GM04504 (cell line): ENCODE measurements around the gene IL31RA.
"Not testable (repeated sequence)": the region's sequence is repeated elsewhere in the genome, so short reads cannot be mapped to it uniquely, and the experiment has no call there.

Source experiments
- DNase-seq: peaks from one replicate; pipeline ENCODE4 v3.0.0-alpha.2; 2012; ENCODE audit warnings: low read depth

Gene IL31RA

DNA sequence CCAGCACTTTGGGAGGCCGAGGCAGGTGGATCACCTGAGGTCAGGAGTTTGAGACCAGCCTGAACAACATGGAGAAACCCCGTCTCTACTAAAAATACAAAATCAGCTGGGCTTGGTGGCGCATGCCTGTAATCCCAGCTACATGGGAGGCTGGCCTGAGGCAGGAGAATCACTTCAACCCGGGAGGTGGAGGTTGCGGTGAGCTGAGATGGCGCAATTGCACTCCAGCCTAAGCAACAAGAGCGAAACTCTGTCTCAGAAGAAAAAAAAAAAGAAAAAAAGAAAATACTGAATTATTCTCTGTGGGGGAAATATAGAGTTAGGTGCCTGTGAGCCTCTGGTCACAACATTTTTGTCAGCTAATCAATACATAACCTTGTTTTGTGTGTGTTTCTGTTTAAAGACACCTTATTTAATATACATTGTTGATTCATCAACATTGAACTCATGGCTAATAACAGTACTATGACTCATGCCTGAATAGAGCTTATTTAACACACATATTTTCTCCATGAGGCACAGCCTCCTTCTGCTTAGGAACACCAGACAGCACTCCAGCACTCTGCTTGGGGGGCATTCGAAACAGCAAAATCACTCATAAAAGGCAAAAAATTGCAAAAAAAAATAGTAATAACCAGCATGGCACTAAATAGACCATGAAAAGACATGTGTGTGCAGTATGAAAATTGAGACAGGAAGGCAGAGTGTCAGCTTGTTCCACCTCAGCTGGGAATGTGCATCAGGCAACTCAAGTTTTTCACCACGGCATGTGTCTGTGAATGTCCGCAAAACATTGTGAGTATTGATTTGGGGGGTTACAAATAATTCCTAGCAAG, at the start of gene IL31RA:
Gene IL31RA (plus strand): TSS at position 519 of the 836 bp plus-strand sequence. CDS start 214 bp downstream, at position 733.
- peak; percentile 35 for DNase-seq

GRCh38 chr5:55808814-55809213, 42.3 kb upstream of the IL31RA start:
- not testable (repeated sequence) for DNase-seq

- DNase-seq = not testable (repeated sequence)
Observed at GRCh38 chr5:55815939-55816338, 35.2 kb upstream of the IL31RA start.

- DNase-seq = peak; percentile 62
Observed at GRCh38 chr5:55816342-55816741, 34.8 kb upstream of the IL31RA start.

GRCh38 chr5:55817030-55817429, 34.1 kb upstream of the IL31RA start:
- DNase-seq = no peak

- DNase-seq = no peak
Observed at GRCh38 chr5:55820488-55820887, 30.7 kb upstream of the IL31RA start.

DNA sequence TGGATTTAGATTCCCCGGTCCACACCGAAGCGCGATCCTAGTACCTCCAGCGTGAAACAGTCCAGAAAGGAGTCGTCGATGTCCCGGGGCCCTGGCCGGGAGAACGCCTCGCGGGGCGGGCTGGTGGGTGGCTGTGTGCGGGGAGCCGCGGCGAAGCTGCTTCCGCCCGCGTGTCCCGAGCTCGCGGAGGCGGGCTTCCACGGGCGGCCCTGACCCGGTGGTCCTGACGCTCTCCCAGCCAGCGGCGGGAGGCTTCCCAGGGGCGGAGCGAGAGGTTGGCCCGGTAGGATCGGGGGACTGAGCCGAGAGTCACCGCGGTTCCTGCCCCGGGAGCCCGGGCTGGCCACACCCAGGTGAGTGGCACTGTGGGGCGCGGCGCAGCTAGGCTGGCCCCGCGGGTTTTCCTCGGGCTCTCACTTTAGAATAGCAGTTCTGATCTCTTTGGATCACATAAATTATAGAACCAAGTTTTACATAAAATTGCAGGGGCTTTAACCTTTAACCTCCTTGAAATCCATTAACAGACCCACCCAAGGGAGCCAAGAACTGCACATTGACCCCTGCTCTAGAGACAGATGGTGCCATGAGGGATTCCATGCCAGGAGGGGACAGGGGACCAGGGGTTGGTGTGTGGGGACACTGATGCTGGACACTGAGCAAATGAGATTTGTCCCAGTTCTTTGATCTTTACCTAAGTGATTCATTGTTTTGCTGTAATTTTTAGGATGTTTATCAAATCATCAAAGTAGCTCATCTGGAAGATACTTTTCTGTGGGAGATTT, 29.2 kb upstream of the IL31RA start:
- no peak for DNase-seq

GRCh38 chr5:55823151-55823796, 27.9 kb upstream of the IL31RA start:
- DNase-seq = no peak

DNA sequence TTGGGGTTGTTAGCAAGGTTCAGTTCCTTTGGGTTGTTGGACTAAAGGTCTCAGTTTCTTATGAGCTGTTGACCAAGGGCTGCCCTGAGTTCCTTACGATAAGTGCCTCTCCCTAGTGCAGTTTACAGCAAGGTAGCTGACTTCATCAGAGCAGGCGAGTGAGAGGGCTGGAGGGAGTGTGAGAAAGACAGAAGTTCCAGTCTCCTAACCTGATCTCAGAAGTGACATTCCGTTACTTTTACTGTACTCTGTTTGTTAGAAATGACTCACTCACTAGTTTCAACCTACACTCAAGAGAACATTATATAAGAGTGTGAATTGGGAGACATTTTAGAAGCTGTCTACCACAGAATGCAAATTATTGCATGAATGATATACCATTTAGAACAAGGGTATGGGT, 21.2 kb upstream of the IL31RA start:
- DNase-seq = no peak

GRCh38 chr5:55832446-55832845, 18.7 kb upstream of the IL31RA start:
- DNase-seq = no peak

GRCh38 chr5:55836191-55836590, 15.0 kb upstream of the IL31RA start:
- DNase-seq = no peak

DNA sequence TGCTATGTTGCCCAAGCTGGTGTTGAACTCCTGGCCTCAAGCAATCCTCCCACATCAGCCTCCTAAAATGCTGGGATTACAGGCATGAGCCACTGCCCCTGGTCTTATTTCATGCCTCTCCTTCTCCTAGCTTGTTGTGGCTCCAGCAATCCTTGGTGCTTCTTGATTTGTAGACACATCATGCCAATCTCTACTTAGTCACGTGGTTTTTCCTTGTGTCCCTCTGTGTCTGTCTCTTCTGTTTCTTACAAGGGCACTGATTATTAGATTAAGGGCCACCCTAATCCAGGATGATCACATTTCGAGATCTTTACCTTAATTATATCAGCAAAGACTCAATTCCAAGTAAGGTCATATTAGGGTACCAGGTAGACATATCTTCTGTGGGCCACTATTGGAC, 9.2 kb upstream of the IL31RA start:
- no peak for DNase-seq

GRCh38 chr5:55847837-55848236, 3.3 kb upstream of the IL31RA start:
- DNase-seq = no peak

DNA sequence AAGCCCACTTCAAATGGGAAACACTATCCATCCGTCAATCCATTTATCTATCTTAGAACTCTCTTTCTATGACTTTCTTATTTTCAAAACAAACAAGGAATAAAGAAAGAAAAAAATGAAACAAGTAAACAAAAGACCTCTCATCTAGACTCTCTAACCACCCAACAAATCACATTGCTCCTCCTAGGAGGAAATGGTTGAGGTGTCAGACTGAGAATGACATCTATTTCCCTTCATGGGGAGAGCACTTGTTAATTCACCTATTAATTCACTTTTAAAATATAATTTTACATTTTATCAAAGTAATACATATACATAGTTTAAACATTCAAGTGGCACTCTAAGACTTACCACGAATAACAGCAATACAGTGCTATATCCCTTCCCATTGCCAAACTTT, 2.4 kb upstream of the IL31RA start:
- DNase-seq = no peak

GRCh38 chr5:55851675-55851979, 470 bp downstream of the IL31RA start:
- DNase-seq = no peak

- DNase-seq = no peak
Observed at GRCh38 chr5:55852503-55852902, 1.3 kb downstream of the IL31RA start.

DNA sequence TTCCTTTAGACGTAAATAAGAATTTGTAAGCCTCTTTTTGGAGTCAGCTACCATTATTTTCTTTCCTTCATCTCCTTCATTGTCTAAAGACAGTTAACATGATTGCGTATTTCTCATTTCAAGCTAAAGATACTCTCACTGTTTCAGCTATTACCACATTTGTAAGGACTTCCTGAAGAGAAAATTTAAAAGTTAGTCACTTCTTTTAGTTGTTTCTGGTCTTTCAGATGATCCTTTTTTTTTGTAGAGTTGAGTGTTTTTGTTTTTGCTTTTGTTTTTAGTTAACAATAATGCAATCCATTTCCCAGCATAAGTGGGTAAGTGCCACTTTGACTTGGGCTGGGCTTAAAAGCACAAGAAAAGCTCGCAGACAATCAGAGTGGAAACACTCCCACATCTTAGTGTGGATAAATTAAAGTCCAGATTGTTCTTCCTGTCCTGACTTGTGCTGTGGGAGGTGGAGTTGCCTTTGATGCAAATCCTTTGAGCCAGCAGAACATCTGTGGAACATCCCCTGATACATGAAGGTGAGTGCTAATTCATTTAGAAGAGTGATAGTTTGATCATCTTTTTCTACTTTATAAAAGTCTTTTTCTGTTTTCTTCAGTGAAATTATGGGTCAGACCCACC, 2.0 kb downstream of the IL31RA start:
- no peak for DNase-seq

DNA sequence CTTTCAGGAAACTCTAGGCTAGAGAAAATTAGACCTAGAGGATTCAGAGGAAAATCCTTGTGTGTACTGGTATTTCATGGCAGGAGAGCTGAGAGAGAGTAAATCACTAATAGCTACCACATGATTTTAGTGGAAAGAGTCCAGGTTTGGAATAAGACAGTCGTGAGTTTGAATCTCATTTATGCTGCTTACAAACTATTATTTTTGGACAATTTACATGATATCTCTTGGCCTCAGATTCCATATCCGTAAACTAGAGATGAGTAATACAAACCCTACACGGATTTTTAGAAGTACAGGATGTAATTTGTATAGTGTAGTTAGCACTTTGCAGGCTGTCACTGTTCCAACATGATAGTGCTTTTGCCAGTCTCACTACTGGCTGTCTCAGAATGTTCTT, 2.7 kb downstream of the IL31RA start:
- DNase-seq = peak; percentile 39

- DNase-seq = no peak
Observed at GRCh38 chr5:55855509-55855908, 4.4 kb downstream of the IL31RA start.

DNA sequence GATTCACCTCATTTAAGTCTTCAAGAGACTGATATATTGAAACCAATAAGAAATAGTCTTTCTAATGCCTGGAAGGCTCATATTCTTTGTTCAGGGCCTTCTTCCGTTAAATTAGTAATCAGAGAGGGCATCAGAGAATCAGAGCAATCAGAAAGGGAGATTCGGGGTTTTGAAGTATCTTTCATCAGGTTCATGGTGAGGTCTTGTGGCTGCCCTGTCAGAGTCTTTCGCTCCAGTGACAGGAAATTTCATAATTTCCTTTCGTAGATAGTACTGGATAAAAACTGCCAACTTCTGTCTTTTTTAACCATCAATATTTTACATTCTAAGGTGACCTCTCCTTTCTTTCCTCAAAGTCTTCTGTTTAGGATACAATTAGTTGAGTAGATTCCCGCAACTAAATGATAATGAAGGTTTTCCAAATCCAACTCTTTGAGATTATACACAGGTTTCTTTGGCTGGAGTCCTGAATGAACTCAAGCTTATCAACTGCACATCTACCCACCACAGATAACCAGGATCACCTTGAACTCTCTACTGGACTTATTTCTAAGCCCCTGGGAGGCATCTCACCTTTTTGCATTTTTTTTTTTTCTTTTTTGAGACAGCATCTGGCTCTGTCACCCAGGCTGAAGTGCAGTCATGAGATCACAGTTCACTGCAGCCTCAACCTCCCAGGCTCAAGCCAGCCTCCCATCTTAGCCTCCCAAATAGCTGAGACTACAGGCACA, 5.5 kb downstream of the IL31RA start:
- DNase-seq = no peak

- no peak for DNase-seq
Observed at GRCh38 chr5:55857247-55857640, 6.1 kb downstream of the IL31RA start.

- DNase-seq = no peak
Observed at GRCh38 chr5:55858104-55858503, 6.9 kb downstream of the IL31RA start.
